Activated CD4-positive, alpha-beta T cell treated with anti-CD3 and anti-CD28 coated beads, Interleukin-2, amount 50 U/mL, for 24 hours (primary cell): Measurements from ENCODE around the gene FAM174B.

Experiments used
- DNase-seq, 2 donors: peaks; one replicate each; pipeline ENCODE4 v3.0.0-alpha.2; 2020; ENCODE audit warnings: low read depth in 1 of 2, low spot score in 1 of 2

Gene FAM174B

DNA sequence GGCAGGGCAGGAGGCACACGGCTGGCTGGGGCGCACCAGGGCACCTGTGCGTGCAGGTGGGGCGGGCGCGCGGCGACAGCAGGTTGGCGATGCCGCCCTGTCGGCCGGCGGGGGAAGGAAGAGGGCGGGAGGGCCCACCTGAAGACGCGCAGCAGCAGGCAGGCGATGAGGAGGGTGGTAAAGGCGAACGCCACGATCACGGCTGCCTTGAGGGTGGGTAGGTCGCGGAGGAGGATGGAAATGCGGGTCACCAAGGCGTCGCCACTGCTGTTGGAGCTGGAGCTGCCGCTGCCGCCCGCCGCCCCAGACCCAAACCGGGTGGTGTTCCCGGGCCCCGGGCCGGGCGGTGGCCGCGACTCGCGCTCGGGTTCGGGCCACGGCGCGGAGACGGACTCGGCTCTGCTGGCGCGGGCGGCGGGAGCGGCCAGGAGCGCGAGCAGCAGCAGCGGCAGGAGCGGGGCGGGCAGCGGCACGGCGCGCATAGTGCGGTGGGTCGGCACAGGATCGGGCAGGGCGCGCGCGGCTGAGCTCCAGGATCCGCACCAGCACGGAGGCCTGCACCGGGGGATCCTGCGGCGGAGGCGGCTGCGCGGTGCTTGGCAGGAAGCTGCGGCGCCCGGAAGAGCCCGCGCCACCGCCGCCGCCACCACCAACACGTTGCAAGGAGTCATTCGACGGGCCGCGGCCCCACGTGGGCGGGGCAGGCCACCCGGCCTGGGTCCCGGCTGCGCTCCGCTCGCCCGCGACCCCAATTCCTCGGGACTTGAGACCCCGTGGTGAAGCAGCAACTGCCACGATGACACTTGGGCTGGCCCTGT, at the start of gene FAM174B:
Gene FAM174B (minus strand): TSS at position 598 of the 818 bp plus-strand sequence.
- DNase-seq = peak in 1 of 2 donors; percentile 7

DNA sequence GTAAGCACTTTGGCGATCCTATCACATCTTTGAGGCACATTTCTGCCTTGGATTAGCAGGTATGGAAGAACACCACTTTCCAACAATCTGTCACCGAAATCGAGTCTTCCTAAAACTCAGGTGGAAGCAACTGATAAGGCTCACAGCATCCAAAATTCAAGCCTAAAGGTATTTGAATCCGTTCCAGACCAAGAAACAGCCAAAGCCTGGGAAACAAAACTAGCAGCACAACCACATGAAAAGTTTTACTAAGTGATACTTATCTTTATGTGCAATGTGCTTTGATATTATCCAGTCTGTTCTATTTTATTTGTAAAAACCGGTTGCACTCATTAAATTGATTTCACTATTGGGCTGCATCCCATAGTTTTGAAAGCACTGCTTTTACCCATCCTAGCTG, 40.5 kb upstream of the FAM174B start:
- DNase-seq = no peak

DNA sequence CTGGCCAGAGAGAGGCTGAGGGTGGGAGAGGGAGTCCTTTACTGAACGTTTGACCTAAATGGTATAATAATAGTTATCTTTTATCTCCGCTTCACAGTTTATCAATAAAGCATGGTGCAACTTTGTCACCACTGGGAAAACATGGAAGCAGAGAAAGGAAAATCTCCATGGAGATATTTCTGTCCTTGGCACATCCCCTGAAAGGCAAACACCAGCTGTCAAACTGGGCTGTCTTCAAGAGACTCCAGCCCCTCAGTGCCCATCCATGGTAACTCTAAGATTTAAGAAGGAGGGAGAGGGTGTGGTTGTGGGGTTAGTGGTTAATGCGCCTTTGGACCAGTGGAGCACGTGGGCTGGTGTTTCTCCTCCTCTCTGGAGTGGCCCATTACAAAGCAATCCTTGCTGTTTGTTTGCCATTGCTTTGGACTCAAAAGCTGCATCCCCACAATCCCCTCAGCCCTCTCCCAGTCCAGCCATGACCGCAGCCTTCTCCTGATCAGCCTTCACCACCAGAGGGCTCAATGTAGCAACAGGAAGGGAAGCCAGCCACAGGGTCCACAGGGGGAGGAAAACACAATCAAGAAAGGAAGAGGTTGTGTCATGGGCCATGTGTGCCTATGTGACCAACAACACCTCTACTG, 38.2 kb upstream of the FAM174B start:
- no peak for DNase-seq

DNA sequence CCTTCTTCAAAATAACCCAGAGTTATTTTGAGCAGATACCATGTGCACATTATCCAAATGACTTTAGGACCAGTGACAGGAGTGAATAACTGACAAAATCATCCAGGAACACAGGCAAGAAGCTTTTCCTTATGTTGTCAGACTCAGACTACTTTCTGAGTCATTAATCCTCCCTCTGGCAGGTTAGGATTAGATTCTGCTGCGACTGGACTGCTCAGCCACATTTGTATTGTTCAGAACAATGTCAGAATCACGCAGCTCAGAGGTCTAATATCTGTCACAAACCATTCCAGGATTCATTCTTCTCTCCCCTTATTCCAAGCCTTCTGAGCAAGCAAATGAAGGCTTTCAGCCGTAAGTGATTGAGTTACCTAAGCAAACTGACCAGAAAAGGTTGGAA, 34.8 kb upstream of the FAM174B start:
- DNase-seq = no peak

DNA sequence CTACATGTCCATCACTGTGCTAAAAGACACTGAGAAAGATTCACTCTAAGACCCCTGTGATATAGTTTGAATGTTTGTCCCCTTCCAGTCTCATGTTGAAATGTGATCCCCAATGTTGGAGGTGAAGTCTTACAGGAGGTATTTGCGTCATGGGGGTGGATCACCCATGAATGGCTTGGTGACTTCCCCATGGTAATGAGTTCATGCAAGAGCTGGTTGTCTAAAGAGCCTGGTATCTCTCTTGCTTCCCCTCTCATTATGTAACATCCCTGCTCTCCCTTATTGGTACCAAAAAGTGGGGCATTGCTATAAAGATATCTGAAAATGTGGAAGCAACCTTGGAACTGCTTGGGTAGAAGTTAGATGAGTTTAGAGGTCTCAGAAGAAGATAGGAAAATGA, 32.2 kb upstream of the FAM174B start:
- DNase-seq = no peak

DNA sequence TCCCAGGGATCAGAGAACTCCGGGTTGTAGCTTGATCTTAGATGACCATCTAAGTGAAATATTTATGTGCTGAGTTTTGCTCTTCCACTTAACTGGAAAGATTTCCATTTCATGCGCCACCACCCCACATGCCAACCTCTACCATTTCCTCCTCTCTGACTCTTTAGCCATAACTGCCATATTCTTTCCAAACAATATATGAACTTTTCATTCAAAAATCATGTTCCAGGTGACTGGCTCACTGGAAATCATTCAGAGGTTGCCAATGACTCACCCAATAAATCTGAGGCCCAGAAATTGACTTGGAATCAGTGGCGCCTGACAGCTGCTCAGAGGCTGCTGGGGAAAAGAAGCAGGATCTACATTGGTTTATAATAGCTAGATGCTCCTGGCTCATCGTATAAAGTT, 31.6 kb upstream of the FAM174B start:
- no peak for DNase-seq

DNA sequence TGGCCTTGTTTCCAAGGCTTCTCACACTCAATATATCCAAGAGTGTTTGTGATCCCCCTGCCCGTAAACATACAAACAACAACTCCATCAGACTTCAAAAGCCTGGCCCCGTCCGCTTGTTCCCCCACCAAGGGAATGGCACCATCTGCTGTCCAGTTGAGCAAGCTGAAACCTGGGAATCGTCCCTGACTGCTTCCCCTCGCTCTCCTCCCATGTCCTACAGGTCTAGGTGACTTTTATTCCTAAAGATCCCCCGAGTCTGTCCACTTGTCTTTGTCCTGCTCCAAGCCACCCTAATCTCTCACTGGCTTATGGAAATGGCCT, 27.9 kb upstream of the FAM174B start:
- no peak for DNase-seq

DNA sequence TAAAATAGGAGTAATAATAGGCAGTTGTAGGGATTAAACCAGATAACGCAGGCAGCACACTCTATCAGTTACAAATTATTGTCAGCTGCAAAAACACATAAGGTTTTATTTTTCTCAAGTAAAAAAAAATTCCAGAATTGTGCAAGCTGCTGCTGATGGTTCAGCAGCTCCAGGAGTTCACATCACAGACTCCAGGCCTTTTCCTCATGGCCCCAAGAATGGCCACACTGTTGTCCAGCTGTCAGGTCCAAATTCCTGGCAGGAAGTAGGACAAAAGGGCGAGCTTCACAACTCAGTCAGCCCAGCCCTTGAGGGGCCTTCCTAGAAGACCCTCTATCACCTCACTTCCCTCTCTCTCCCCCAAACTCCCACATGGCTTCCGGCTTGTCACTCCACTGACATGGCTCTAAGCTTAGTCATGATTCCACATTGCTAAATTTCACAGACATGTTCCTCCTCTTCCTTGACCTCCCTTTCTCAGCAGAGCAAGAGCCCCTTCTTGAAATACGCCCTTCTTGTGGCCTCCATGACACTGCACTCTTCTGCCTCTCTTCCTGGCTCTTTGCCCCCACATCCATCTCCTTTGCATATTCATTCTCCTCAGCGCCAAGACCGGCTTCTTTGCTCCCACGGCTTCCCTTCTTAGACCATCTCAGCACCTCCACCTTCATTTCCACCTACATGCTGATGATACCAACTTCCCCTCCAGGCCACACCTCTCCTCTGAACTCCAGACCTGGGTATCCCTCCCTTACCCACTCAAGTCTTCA, 27.4 kb upstream of the FAM174B start:
- no peak for DNase-seq

DNA sequence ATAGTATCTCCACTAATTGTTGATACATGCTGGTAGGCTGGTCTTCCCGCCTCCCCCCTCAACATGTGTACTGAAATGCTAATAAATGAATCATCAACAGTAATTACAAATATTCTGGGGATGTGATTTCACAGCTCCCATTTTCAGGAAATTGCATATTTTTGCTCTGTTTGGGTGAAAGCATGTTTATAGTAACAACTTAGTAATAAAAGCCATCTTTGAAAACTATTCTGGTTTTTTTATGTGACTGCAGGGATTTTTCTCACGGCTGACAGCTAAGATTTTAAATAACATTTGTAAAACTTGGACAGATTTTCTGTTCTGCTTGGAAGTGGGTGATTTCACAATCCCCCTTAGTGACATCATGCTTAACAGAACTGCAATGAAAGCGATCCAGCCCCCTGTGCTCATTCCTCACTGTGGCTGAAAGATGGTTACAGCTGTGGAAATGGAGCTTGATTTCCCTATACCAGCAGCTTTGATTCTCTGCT, 25.6 kb upstream of the FAM174B start:
- no peak for DNase-seq

DNA sequence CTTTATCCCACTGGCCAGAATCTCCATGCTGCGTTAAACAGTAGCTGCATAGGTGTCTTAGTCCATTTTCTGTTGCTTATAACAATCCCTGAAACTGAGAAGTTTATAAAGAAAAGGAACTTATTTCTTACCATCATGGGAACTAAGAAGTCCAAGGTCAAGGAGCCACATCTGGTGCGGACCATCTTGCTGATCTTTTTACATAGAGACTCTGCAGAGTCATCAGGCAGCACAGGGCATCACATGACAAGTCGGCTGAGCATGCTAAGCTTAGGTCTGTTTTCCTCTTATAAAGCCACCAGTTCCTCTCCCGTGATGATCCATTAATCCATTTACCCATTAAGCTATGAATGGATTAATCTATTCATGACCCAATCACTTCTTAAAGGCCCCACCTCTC, 22.4 kb upstream of the FAM174B start:
- DNase-seq = no peak

DNA sequence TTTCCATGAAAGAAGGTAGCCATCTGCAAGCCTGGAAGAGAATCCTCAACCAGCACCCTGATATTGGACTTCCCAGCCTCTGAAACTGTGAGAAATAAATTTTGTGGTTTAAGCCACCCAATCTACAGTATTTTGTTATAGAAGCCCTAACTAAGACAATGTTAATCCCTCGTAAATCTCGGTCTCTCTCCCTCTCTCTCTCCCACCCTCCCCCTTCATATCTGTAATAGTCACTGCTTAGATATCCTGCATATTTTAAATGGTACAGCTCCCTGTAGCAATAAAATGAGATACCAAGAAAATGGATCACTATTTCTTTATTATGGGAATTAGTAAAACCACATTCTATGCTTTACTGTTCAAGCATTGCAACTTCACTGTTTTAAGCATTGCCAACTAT, 21.0 kb upstream of the FAM174B start:
- no peak for DNase-seq

DNA sequence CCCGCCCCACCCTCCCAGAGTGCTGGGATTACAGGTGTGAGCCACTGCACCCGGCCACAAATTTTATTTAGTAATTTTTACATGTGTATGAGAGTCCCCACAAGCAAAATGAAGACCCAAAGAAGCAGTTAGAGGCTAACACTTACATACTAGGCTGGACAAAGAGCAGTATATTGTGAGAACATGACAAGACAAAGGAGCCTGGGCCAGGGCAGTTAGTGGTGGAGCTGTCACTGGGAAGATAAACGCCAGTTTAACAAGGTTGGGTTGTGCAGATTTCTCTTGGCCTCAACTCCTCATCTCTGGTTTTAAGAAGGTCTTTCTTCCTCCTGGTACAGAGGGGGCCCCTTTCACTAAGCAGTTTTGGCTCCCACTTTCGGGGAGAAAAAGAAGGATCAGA, 19.9 kb upstream of the FAM174B start:
- DNase-seq = no peak

DNA sequence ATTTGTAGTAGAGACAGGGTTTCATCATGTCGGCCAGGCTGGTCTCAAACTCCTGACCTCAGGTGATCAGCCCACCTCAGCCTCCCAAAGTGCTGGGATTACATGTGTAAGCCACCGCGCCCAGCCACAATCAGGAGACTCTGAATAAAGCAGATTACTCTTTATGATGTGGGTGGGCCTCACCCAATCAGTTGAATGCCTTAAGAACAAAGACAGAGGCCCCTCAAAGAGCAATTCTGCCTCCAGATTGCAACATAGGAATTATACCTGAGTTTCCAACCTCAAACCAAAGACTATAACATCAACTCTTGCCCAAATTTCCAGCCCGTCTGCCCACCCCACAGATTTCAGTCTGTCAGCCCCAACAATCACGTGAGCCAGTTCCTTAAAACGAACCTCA, 18.8 kb upstream of the FAM174B start:
- no peak for DNase-seq

DNA sequence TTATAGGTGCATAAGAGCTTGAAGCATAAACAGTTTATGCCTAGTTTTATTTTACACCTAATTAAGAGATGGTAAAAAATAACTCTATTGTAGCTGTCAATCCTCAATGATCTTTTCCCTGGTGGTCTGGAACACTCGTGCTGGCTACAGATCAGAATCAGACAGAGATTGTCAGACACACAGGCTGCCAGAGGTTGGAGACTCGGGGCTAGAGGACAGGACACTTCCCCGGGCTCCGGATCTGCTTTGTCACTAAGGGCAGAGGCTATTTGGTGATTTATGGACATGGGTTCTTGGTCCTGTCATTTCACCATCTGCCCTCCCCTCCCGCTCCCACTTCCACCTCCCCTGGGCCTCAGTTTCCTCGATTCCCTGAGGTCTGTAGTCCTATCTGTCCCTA, 16.5 kb upstream of the FAM174B start:
- no peak for DNase-seq

DNA sequence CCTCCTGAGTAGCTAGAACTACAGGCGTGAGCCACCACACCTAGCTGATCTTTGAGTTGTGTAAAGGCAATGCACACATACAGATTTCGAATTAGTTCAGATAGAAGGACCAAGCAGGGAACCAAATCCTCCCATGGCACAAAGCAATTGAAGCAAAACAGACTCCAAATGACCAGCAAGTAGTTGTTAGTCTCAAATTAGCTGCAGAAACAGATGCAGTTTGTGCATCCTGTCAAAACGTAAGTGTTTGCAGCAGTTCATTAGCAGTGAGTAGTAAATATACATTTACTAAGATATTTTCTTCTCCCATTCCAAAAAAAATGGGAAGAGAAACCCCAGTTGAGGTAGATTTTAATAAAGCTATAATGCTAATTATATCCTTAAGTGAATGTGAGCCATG, 15.8 kb upstream of the FAM174B start:
- no peak for DNase-seq

DNA sequence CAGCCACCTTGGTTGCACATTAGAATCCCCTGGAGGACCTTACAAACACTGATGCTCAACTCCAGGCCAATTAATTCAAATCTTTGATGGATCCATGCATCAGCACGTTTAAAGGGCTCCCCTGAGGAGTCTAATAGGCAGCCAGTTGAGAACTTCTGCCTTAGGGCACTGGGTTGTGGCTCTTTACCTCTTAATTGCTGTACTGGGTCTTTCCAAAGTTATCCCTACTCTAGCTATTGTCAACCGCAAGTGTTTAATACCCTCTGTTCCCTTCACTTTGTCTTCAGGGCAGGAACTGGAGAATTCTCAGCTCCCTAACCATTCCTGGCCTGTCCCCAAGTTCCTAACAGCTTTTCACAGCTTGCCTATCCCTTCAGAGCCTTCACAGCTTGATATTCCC, 15.0 kb upstream of the FAM174B start:
- no peak for DNase-seq

DNA sequence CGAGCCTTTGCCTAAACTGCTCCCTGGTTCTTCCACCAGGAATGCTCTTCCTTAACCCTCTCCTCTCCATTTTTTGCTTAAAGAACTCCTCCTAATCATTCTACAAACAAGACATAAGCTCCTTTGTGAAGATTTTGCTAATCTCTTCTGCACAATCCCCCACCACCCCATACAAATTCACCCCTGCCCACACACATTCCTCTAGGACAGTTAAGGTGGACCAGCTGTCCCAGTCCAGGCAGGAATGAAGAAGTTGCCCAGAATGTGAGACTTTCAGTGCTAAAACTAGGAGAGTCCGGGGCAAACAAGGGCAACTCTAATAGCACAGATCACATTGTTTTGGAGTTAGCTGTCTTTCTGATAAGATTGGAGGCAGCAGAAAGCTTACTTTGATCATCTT, 13.9 kb upstream of the FAM174B start:
- no peak for DNase-seq

DNA sequence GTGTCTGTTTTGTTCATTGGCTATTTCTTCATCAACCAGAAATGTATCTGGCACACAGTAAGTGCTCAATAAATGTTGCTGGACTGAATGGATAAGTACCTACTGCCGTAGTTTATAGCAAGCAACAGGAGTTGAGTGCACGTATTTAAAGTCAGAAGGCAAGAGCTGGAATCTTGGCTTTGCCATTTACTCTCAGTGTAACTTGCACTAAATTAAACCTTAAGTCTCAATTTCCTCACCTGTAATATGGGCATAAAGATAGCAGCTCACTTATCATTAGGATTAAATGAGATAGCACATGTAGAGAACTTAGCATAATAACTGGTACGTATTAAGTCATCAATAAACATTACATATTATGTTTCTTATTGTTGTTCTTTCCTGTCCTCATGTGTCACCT, 13.0 kb upstream of the FAM174B start:
- no peak for DNase-seq

DNA sequence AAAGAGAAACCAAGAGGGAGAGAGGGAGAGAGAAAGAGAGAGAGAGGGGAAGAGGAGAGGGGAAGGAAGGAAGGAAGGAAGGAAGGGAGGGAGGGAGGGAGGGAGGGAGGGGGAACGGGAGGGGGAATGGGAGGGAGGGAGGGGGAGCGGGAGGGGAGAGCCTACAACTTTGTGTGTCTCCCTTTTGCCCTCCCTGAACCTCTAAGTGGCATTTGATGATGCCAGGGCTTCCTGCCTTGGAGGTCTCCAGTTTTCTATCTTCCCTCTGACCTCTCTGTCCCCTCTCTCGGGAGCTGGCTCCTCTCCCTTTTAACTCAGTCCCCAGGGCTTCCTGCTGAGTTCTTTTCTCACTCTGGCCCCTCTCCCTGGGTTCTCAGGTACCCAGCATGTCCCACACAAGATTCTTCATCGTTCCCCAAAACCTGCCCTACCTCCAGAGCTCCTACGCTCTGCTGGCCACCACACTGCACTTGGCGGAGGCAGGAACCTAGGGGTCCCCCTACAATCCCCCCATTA, 12.5 kb upstream of the FAM174B start:
- no peak for DNase-seq

DNA sequence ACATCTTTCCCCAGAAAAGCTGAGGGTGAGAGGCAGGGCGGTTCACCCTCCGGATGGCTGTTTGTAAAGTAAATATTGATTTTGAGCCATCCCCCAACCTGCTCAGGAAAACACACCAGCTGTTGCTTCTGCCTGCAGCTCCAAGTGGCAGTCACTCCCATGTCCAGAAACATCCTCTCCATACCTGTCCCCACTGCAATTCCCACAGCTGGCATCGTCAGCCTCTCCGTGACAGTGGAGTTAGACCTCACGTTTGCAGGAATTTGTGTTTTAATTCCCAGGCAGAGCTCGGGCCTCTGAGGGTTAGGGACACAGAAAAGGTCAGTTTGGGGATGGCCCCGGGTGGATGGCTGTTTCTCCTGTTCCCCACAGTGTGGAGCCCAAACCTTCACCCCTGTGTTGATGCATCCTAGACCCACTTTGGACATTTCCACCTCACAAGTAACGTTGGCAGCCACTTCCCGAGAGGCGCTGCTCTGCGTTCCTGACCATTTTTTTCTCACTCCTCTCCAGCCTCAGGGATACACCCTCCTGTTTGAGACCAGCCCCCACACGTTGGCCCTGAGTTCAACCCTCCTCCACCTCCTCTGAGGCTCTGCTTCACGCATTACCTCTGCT, 11.8 kb upstream of the FAM174B start:
- DNase-seq = no peak

DNA sequence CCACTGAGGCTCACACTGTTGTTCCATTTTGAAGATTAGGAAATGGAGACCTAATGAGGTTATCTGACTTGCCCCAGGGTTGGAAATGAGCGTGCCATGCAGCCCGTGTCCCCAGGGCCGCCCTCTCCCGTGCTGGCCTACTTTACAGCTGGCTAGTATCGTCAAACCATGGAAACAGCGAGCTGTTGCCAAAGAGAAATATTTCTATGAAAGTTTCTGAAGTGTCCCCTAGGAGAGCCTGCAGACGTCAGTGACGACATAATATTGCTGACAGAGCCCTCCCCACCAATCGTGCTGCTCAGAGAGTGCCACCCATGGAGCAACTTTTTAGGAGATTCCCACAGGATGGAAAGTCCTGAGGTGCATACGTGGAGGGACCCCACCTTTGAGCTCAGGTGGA, 11.2 kb upstream of the FAM174B start:
- no peak for DNase-seq
